BE2C (cell line): Measurements from ENCODE around the gene PDE10A.

Experiments used
- DNase-seq: peaks from one replicate; pipeline ENCODE4 v3.0.0-alpha.2; 2020
- H3K27me3 ChIP-seq: fragments of 250-450 bp; sonication (Bioruptor Pico); 2 replicates; pipeline ENCODE4 v1.5.1; 2020; ENCODE audit warnings: mild to moderate bottlenecking
- H3K36me3 ChIP-seq: fragments of 250-450 bp; sonication (Bioruptor Pico); 2 replicates; pipeline ENCODE4 v1.5.1; 2020; ENCODE audit warnings: mild to moderate bottlenecking
- H3K4me1 ChIP-seq: fragments of 250-450 bp; sonication (Bioruptor Pico); 2 replicates; pipeline ENCODE4 v1.5.1; 2020
- H3K4me3 ChIP-seq: 2 replicates; pipeline ENCODE4 v1.5.1; 2011; ENCODE audit warnings: low read depth, low read length
- H3K9me3 ChIP-seq: fragments of 250-450 bp; sonication (Bioruptor Pico); 2 replicates; pipeline ENCODE4 v1.5.1; 2020
- TF ChIP-seq, protein P1 (sequence below): IDR thresholded peaks from 2 replicates; pipeline ENCODE4 v1.5.1; 2012; ENCODE audit warnings: mild to moderate bottlenecking, low read depth, low read length

PDE10A gene

GRCh38 chr6:165638530-165638929 lies 24.5 kb downstream of the PDE10A start:
- no peak overlapping the region for H3K4me3 ChIP-seq
- H3K36me3 ChIP-seq, result no peaks in the 10 kb centered on the region
- no peak for DNase-seq
- no peaks in the 10 kb centered on the region for H3K27me3 ChIP-seq
- H3K9me3 ChIP-seq, result no peaks in the 10 kb centered on the region
- TF ChIP-seq, protein P1, sequence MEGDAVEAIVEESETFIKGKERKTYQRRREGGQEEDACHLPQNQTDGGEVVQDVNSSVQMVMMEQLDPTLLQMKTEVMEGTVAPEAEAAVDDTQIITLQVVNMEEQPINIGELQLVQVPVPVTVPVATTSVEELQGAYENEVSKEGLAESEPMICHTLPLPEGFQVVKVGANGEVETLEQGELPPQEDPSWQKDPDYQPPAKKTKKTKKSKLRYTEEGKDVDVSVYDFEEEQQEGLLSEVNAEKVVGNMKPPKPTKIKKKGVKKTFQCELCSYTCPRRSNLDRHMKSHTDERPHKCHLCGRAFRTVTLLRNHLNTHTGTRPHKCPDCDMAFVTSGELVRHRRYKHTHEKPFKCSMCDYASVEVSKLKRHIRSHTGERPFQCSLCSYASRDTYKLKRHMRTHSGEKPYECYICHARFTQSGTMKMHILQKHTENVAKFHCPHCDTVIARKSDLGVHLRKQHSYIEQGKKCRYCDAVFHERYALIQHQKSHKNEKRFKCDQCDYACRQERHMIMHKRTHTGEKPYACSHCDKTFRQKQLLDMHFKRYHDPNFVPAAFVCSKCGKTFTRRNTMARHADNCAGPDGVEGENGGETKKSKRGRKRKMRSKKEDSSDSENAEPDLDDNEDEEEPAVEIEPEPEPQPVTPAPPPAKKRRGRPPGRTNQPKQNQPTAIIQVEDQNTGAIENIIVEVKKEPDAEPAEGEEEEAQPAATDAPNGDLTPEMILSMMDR, result no peak
- no peaks in the 10 kb centered on the region for H3K4me1 ChIP-seq

GRCh38 chr6:165637586-165637985 lies 25.5 kb downstream of the PDE10A start:
- no peaks in the 10 kb centered on the region for H3K4me1 ChIP-seq
- DNase-seq, result no peak
- H3K36me3 ChIP-seq, result no peaks in the 10 kb centered on the region
- no peaks in the 10 kb centered on the region for H3K9me3 ChIP-seq
- H3K4me3 ChIP-seq, result no peak overlapping the region
- TF ChIP-seq, protein P1, result no peak
- no peaks in the 10 kb centered on the region for H3K27me3 ChIP-seq

DNA sequence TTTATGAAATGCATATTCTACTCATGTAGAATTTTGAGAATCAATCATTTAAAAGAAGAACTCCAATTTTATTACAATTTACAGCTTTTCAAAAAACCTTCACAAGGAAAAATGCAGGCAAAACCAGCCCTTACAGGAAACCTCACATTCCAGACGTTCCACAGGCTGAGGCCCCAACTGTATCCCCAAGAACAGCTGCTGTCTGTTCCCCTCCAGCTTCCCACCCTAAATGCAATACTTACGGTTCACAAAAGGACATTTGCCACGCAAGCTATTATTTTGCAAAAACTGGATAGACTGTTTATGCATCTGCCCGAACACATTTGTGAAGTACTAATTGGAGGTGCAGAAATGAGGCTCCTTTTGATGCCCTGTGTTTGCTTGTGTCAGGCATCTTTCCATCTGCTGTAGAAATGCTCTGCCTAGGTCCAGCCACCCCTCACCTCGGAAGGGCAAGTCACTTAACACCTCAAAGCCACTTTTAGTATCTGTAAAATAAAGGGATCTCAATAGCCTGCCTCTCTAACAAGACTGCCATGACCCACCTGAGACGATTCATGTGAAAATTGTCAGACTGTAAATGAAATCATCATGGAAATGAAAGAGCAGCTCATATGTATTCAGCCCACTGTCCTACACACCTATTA lies 26.5 kb downstream of the PDE10A start:
- TF ChIP-seq, protein P1, result no peak
- no peak overlapping the region for H3K4me3 ChIP-seq
- DNase-seq, result no peak

DNA sequence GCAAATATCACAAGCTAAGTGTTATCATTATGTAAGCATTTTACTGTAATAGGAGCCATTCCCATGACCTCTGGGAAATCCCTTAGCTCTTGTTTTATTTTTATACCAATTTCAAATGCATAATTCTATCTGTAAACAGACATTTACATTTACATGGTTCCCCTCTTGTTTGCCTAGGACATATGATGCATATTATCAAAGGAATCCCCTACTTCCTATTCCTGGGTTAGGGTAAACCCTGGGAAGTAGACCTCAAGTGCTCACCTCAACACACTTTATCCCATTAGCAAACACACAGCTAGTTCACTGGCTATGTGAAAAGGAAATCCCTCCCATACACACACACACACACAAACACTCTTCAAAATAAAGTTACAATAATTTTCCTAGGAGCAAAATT lies 27.1 kb downstream of the PDE10A start:
- TF ChIP-seq, protein P1, result no peak
- Histone ChIP-seq H3K36me3 (no peaks in the 10 kb centered on the region), H3K4me1 (no peaks in the 10 kb centered on the region), H3K27me3 (no peaks in the 10 kb centered on the region), H3K4me3 (no peak overlapping the region), H3K9me3 (no peaks in the 10 kb centered on the region)
- no peak for DNase-seq

More for the DNA sequence above, 26.5 kb downstream of the PDE10A start:
- Histone ChIP-seq H3K27me3 (no peaks in the 10 kb centered on the region), H3K9me3 (no peaks in the 10 kb centered on the region), H3K4me1 (no peaks in the 10 kb centered on the region), H3K36me3 (no peaks in the 10 kb centered on the region)

DNA sequence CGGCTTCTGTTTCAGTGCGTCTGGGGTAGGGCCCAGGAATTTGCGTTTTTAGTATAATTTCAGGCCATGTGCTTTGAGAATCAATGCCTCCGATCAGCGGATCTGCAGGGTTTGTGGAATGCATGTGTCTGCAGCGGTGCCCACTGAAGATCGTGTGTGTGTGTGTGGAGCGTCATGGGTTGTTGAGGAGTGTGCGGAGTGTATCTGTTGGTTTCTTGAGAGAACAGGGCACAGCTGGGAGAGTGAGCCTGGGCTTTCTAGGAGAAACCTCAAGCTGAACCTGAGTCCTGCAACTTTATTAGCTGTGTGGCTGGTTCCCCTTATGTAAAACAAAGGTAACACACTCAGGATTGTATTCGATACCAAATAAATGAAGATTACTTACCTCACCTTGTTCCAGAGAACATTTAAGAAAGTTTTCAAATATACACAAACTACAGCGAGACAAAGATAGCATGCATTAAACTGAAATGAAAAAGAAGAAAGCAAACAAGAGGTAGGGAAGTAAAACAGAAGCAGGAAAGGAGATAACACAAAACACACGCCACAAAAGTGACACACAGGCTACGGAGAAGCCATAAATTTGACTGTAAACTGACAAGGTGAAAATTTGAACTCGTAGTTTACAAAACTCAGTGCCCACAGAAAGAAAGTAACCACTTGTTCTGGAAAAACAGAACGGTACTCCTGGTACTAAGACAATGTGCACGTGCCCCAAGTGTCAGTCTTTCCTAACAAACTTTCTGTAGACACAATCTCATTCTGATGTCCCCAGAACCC lies 28.8 kb downstream of the PDE10A start:
- Histone ChIP-seq H3K36me3 (no peaks in the 10 kb centered on the region), H3K9me3 (no peaks in the 10 kb centered on the region), H3K4me1 (no peaks in the 10 kb centered on the region), H3K4me3 (no peak overlapping the region), H3K27me3 (no peaks in the 10 kb centered on the region)
- TF ChIP-seq, protein P1, result no peak
- DNase-seq, result no peak

GRCh38 chr6:165632194-165632593 lies 30.8 kb downstream of the PDE10A start:
- Histone ChIP-seq H3K9me3 (no peaks in the 10 kb centered on the region), H3K36me3 (no peaks in the 10 kb centered on the region), H3K27me3 (no peaks in the 10 kb centered on the region), H3K4me3 (no peak overlapping the region), H3K4me1 (no peaks in the 10 kb centered on the region)
- no peak for DNase-seq
- TF ChIP-seq, protein P1, result no peak
